ENCODE data around the gene NELL2. TPM values are rescaled to one million over a fixed set of nuclear protein-coding genes. Genes with fewer than 3 reads are reported as not detected.

Gene NELL2
- total RNA-seq, 2 experiments from 2014 or later: 99.7 to 106 TPM

DNA sequence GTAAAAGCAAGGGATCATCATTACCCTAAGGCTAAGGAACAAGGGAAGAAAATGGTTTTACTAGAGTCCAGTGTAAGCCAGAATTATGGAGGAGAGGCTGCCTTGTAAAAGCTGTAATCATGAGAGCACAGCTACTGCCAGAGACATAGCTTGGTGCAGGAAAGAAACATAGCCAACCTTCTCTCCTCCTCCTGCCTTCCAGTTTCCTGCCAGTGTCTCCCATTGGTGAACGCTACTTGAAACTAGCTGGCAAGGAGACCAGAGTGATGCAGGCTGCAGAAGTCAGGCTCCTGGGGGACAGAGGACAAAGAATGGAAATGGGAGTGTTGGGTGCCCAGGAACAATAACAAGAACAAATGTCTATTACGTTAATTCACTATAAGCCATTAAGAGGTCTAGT lies 158.5 kb downstream of the NELL2 start:
- peaks cover 1% of the 10 kb centered on the region for H3K9me3 Mint-ChIP-seq
- CTCF ChIA-PET: interaction anchor here (1.0 kb wide), 1 partner anchor 12 kb away, joined by 3 read pairs; no protein-coding TSS in a partner anchor
- peaks cover 46% of the 10 kb centered on the region for H3K4me1 Mint-ChIP-seq (ENCODE audit: low read depth)
- TF ChIP-seq, protein P1, sequence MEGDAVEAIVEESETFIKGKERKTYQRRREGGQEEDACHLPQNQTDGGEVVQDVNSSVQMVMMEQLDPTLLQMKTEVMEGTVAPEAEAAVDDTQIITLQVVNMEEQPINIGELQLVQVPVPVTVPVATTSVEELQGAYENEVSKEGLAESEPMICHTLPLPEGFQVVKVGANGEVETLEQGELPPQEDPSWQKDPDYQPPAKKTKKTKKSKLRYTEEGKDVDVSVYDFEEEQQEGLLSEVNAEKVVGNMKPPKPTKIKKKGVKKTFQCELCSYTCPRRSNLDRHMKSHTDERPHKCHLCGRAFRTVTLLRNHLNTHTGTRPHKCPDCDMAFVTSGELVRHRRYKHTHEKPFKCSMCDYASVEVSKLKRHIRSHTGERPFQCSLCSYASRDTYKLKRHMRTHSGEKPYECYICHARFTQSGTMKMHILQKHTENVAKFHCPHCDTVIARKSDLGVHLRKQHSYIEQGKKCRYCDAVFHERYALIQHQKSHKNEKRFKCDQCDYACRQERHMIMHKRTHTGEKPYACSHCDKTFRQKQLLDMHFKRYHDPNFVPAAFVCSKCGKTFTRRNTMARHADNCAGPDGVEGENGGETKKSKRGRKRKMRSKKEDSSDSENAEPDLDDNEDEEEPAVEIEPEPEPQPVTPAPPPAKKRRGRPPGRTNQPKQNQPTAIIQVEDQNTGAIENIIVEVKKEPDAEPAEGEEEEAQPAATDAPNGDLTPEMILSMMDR (IDR thresholded peaks at IDR 0.05): no peak
- no peak overlapping the region for H3K4me3 Mint-ChIP-seq
- no peak for DNase-seq
- intact Hi-C loops (cut with micrococcal nuclease): no loop called here
- peaks cover 14% of the 10 kb centered on the region for H3K36me3 Mint-ChIP-seq (ENCODE audit: low read depth)
- H3K27ac Mint-ChIP-seq: peak overlapping the region; percentile 16
- H3K27me3 Mint-ChIP-seq: no peaks in the 10 kb centered on the region
- POLR2A ChIA-PET: interaction anchor here (1.0 kb wide), 2 partner anchors 14 to 18 kb away, joined by 3 read pairs; no protein-coding TSS in a partner anchor
- no peak for ATAC-seq

DNA sequence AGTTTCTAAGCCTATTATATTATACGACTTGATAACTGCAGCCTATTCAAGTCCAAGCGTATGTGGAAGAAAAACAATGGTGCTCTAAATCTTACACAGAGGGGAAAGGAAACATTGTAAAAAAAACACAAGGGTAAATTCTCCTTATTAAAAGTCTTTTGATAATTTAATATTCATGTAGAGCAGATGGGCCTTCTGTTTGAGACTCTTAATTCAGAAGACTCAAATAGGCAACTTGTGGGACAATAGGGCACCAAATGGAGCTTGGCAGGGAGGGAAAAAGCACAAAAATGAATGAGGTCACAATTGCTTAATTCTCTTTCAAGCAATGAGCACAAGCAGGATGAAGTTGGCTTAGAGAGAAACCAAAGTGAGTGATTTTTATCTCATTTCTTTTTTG lies 159.4 kb downstream of the NELL2 start:
- H3K9me3 Mint-ChIP-seq: no peaks in the 10 kb centered on the region
- peaks cover 45% of the 10 kb centered on the region for H3K4me1 Mint-ChIP-seq (ENCODE audit: low read depth)
- TF ChIP-seq, protein P1 (IDR thresholded peaks at IDR 0.05): no peak
- no peak for DNase-seq
- H3K27me3 Mint-ChIP-seq: no peaks in the 10 kb centered on the region
- H3K27ac Mint-ChIP-seq: no peak overlapping the region
- H3K36me3 Mint-ChIP-seq (ENCODE audit: low read depth): peaks cover 13% of the 10 kb centered on the region
- ATAC-seq: no peak
- CTCF ChIA-PET: no interaction called here
- POLR2A ChIA-PET: interaction anchor here (1.0 kb wide), 1 partner anchor 19 kb away, joined by 3 read pairs; no protein-coding TSS in a partner anchor
- no peak overlapping the region for H3K4me3 Mint-ChIP-seq
- intact Hi-C loops (cut with micrococcal nuclease): no loop called here

DNA sequence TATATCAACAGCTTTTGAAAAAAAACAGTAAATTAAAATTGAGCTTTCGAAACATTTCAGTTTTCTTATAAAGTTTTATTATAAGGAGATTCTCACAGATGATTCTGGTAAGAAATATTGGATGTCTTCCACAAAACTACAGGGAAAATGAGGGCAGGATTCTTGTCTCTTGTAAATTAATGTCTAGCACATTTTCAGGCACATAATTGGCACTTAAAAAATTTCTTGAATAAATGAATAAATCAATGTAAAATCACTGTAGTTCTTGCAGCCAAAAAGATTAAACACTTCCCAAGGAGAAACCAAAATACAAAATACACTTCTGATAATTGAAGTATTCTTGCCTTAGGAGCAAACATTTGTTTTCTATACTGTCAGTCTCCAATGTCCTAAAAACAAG lies 164.4 kb downstream of the NELL2 start:
- CTCF ChIA-PET: interaction anchor here (1.0 to 1.3 kb wide), 3 partner anchors 34 to 219 kb away, joined by 3 read pairs; no protein-coding TSS in a partner anchor

DNA sequence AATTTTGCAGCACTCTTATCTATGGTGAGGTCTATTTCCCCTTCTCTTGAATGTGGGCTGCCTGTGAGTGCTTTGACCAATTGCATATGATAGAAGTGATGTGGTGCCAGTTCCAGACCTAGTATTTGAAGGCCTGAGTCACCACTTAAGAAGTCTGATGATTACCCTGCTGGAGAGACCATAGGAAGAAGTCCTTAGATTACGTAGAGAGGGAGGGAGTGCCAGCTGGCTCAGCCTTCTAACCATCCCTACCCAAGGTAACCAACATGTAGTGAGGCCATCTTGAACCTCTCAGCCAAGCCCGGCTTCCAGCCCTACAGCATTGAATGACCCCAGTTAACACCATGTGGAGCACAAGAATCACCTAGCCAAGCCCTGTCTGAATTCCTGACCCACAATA lies 166.9 kb downstream of the NELL2 start:
- CTCF ChIA-PET: no interaction called here
- Mint-ChIP-seq H3K36me3 (ENCODE audit: low read depth) (peaks cover 31% of the 10 kb centered on the region), H3K27me3 (no peaks in the 10 kb centered on the region), H3K27ac (no peak overlapping the region), H3K4me1 (ENCODE audit: low read depth) (peaks cover 16% of the 10 kb centered on the region), H3K9me3 (no peaks in the 10 kb centered on the region), H3K4me3 (no peak overlapping the region)
- no peak for DNase-seq
- POLR2A ChIA-PET: no interaction called here
- ATAC-seq: no peak
- intact Hi-C loops (cut with micrococcal nuclease): no loop called here
- TF ChIP-seq, protein P1 (IDR thresholded peaks at IDR 0.05): no peak

More for the DNA sequence above, 164.4 kb downstream of the NELL2 start:
- TF ChIP-seq, protein P1 (IDR thresholded peaks at IDR 0.05): no peak
- DNase-seq: no peak
- intact Hi-C loops (cut with micrococcal nuclease): no loop called here
- Mint-ChIP-seq H3K27me3 (no peaks in the 10 kb centered on the region), H3K27ac (no peak overlapping the region), H3K4me1 (ENCODE audit: low read depth) (peaks cover 21% of the 10 kb centered on the region), H3K9me3 (no peaks in the 10 kb centered on the region), H3K4me3 (no peak overlapping the region), H3K36me3 (ENCODE audit: low read depth) (peaks cover 31% of the 10 kb centered on the region)
- no peak for ATAC-seq
- POLR2A ChIA-PET: no interaction called here

DNA sequence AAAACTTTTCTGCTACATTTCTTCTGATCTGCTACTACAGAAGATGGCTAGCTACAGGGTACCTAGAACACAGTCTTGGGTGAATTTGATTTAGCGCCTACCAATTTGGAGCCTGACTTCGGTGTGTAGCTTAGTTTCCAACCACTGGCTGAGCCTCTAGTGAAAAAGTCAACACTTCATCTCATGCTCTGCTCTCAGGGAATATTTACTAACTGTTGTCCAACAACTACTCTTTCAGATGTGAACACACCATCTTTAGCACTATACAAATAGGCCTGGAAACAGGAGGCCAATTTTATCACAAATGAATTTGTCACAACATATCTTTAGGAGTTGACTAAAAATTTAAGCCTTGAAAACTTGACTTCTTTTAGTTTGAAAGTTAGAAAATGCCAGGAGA lies 167.9 kb downstream of the NELL2 start:
- POLR2A ChIA-PET: no interaction called here
- CTCF ChIA-PET: interaction anchor here (1.4 kb wide), 1 partner anchor 11 kb away, joined by 3 read pairs; no protein-coding TSS in a partner anchor
- Mint-ChIP-seq H3K9me3 (no peaks in the 10 kb centered on the region), H3K4me3 (no peak overlapping the region), H3K27me3 (no peaks in the 10 kb centered on the region), H3K4me1 (ENCODE audit: low read depth) (peaks cover 11% of the 10 kb centered on the region), H3K27ac (no peak overlapping the region), H3K36me3 (ENCODE audit: low read depth) (peaks cover 30% of the 10 kb centered on the region)
- no peak for DNase-seq
- TF ChIP-seq, protein P1 (IDR thresholded peaks at IDR 0.05): no peak
- no peak for ATAC-seq
- intact Hi-C loops (cut with micrococcal nuclease): no loop called here

All from activated CD8-positive, alpha-beta T cell treated with anti-CD3 and anti-CD28 coated beads for 36 hours (primary cell).